GM19099 (cell line): ENCODE results near the gene IL22.

ENCODE experiments used
- POLR2A ChIP-seq: IDR thresholded peaks from 3 replicates; pipeline ENCODE4 v1.6.1; 2011; ENCODE audit warnings: low read depth; ENCODE audit not compliant: insufficient read length; ENCODE audit errors: extremely low read depth

The IL22 gene

DNA sequence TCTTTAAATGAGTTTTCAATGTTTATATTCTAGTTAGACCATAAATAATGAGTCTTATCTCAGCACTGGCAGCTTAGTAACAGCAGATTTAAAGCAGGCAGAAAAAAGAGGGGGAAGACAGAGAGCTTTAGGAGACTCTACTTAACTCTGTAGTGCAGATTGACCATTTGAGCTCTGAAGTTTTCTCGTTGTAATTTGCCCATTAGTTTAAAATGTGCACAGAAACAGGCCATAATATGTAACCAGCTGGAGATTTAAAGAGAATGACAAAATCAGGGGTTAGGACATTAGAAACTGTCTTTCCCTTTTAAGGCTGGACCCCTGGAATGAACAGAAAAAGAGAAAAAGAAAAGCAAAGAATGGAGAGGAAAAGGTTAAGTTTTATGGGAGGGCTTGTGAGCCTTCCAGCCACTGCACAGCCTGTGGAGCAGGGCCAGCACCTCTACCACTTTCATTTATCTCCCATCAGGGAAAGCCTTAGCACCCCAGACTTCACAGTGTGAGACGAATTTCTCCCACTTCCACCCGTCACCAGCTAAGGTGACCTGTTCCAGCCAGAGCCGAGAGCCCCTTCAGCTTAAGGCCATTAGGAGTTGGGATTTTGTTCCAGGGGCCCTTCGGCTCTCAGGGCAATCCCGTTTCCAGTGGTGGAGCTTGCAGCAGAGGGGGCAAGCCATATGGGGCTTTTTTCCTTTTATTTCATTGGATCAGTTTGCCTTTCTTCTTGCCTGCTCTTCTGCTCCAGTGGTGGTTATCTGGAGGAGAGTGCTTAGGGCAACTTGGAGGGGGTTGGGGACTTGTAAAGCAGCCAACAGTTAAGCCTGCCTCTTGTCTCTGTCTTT lies 8.0 kb downstream of the IL22 start:
- no peak for TF ChIP-seq POLR2A

DNA sequence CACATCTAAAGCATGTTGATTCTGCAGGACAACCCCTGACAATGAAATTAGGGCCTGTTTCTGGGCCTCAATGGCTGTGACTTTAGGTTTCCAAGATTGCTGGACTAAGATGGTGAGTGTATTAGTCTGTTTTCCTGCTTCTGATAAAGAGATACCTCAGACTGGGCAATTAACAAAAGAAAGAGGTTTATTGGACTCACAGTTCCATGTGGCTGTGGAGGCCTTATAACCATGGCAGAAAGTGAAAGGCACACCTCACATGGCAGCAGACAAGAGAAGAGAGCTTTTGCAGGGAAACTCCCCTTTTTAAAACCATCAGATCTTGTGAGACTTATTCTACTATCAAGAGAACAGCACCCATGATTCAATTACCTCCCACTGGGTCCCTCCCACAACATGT lies 10.6 kb downstream of the IL22 start:
- no peak for TF ChIP-seq POLR2A

DNA sequence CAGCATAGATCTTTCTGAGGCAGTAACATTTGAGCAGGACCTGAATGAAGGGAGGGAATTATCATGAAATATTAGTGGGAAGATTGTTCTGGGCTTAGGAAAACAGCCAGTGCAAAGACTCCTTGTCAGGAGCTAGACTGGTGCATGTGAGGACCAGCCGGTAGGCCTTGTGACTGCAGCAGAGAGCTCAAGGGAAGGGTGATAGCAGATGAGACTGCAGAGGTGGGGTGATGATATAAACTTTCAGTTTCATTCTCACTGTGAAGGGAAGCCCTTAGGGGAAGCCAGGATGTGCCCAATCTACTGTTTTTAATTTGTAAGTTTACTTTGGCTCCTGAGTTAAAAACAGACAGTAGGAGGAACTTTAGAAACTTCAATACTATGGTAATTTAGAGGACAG lies 12.4 kb downstream of the IL22 start:
- TF ChIP-seq POLR2A, result peak; percentile 43

DNA sequence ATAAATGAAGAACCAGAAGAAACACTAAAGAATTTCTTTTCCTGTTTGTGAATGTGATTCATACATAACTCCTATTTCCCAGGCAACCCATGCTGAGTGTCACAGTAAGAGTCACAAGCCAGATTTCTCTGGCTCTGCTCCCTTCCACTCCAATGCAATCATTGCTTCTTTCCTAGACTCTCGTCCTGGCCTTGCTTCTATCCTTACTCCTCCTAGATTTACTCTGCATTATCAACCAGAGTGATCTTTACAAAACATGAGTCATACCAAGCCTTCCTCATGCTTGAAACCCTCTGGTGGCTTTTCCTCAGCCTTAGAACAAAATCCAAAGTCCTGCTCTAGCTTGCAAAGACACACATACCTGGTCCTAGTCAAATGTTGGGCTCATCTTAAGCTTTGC lies 13.3 kb downstream of the IL22 start:
- TF ChIP-seq POLR2A, result no peak

DNA sequence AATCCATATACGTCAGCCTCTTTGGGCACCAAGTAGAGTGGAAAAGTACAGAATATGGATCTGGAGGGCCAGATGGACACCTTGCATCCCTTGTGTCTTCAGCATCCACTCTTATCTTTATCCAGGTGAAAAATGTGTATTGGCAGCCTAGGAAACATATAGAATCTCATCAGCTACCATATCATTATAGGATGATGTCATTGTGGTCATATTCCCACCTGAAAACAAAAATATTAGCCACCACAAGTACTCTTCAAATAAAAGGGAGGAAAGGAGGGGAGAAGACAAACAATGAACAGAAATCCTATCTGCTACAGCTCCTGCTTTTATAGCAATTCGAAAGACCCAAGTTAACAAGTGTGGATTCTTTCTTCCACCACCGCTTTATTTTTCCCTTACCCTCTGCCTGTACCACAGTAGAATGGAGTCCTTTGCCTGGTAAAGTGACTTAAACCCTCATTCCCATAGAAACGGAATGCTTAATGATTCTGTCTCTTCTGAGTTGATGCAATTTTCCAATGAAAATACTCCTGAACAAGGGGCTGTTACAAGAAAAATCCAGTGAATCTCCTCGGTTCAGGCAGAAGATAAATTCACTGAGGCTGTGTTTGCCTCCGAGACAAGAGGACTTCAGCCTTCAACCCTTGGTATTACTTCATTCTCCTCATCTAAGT lies 14.0 kb downstream of the IL22 start:
- TF ChIP-seq POLR2A, result no peak

DNA sequence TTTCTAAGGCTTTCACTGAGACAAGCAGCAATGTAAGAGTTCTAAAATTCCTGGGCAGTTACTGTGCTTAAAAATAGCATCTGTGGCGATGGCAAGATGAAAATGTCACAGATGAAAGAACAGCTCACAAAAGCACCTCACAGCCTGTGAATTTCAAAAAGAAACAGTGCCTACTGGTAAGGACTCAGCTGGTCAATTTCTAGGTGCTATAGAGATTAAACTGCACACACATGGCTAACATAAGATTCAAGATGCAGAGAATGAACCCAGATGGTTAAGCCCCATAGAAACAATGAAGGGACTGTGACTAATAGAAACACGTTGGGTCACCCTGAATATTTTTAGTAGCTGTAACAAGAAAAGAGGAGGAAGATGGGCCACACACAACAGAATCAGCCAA lies 15.8 kb downstream of the IL22 start:
- TF ChIP-seq POLR2A, result no peak

DNA sequence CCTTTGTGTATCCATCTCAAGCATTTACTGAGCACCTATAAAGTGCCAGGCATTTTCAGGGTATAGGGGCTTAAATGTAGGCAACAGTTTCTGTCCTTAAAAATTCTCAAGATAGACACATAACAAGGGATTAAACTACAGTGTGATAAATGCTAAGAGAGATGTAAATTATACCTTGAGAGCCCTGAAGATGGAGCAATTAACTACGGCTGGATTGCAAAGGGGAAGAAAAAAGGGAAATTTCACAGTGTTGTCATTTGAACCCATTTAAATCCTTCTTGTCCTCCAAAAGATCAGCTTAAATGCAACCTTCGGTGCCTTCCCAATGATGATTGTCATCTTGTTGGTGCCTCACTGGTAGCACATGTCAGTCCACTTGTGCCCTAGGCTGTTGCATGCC lies 16.3 kb downstream of the IL22 start:
- TF ChIP-seq POLR2A, result no peak

DNA sequence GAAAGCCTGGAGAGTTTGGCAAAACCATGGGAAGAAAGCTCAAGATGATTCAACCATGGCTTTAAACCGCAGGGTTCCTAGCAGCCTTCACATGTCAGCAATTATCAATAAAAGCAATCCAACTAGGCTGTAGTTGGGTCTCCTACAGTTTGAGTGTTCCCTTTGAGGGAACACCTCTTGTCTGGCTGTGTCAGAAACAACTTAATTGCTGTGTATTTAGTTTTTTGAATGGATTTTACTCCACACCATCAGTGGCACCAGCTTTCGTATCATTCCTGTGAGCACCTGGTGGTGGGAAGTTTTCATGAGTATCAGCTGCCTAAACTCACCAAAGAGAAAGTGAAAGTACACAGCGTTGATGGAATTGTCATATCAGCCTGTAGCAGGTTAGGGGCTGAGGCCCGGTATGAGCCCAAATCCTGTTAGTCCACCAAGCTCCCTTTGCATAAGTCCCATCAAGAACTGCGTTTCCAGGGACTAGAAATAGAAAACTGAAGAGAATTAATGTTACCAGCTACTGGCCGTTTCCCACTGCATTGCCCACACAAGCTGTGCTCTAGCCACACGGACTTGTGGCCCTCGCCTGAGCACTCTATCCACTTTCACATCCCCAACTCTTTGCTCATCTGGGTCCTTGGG lies 16.9 kb downstream of the IL22 start:
- TF ChIP-seq POLR2A, result peak; percentile 21

DNA sequence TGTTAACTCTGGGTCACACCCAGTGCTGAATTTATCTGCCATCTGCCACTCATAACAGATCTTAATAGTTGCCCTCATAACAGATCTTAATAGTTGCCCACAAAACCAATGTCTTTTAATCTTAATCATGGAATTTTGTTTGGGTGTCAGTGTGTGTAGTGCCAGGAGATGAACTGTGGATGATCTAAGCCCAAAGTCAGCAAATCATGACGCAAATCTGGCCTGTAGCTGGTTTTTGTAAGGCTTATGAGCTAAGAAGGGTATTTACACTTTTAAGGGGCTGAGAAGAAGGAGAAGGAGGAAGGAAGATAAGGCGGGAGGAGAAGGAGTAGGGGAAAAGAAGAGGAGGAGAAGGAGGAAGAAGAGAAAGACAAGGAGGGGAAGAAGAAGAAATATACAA lies 17.8 kb downstream of the IL22 start:
- no peak for TF ChIP-seq POLR2A

DNA sequence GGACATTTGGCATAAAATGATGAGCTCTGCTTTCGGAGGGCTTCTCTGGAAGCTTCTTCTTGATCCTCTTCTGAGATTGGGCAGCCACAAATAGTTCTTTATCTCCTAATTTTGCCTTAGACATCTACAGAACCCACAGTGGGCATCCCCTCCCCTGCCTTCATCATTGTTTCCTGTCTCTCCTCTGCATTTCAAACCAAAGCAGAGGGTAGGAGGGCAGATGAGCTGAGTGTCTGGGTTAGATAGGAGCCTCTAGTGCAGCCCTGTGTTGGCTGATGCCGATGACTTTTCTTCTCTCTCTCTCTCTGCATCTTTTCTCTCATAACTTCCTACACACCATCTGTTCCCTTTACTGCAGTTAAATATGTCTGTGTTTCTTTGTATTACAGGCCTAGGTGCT lies 19.3 kb downstream of the IL22 start:
- TF ChIP-seq POLR2A, result no peak

DNA sequence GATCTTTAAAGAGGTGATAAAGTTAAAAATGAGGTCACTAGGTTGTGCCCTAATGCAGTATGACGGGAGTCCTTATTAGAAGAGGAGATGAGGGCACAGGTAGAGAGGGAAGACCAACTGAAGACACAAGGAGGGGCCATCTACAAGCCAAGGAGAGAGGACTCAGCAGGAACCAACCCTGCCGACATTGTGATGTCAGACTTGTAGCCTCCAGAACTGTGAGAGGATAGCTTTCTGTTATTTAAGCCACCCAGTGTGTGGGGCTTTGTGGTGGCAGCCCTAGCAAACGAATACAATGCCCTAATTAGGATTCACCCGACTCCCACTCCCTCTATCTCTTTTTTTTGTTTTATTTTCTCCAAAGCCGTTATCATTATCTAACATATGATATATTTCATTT lies 19.9 kb downstream of the IL22 start:
- no peak for TF ChIP-seq POLR2A

DNA sequence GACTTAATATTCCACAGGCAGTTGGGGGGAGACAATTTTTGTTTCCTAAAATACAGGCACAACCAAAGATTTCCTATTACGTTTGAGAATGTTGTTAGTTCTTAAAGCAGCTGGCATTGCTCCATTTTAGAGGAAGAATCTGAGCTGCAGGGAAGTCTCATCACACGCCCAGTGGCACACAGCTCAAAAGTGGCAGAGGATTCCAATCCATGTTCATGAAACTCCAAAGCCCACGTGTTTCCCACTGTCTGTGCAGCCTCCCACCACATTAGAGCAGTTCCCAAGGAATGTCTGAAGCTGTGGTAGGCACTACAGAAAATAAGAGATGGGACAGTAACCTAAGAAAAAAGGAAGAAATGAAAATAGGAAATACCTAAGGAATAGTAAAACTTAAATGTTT lies 21.7 kb downstream of the IL22 start:
- TF ChIP-seq POLR2A, result no peak

DNA sequence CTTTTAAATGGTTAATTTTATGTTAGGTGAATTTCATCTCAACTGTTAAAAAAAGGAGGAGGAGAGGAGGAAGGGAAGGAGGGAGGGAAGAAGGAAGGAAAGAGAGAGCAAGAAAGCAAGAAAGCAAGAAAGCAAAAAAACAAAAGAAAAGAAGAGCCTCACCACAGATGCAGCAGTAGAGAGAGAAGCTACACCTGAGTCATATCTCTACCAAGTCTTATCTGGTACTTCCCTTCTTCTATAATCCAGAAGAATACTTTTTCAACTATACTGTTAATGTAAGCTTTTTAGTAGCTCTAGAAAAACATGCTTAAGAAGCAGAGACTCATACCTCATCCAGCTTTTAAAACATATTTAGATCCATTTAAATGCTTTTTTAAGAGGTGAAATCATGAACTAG lies 22.2 kb downstream of the IL22 start:
- no peak for TF ChIP-seq POLR2A

DNA sequence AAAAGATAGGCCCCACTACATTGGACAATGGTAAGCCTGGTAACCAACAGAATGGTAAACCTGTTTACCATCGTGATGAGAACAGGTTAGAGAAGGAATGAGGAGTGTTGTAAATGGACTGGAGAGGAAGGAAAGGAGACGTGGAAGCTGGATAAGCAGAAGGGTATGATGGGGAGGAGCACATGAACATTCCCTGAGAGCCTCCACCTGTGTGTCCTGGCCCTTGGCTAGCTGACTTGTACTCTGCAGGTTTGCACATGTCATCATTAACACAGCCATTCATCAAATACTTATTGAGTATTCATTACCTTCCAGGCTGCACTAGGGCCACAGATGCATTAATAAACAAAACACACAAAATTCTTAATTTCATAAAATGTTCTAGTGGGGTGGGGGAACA lies 23.4 kb downstream of the IL22 start:
- no peak for TF ChIP-seq POLR2A

DNA sequence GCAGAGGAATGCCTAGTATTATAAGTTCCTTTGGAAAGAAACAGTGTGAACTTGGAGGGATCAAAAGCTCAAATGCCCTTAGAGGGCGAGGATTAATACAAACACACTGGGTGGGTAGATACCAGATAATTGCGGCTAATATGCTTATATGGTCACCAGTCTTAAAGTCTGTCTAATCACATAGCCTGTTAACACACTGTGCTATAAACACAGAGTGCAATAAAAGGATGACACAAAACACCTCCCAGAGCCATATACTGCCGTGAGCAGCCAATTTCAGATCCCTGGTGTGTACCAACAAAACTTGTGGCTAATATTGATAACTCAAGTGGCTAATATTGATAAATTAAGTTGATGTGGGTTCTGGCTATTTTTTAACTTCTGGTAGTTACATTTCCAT lies 26.0 kb downstream of the IL22 start:
- no peak for TF ChIP-seq POLR2A
